ENCODE data around the gene CLTC.
"Not testable (repeated sequence)": the region's sequence is repeated elsewhere in the genome, so short reads cannot be mapped to it uniquely, and the experiment has no call there.

DNA sequence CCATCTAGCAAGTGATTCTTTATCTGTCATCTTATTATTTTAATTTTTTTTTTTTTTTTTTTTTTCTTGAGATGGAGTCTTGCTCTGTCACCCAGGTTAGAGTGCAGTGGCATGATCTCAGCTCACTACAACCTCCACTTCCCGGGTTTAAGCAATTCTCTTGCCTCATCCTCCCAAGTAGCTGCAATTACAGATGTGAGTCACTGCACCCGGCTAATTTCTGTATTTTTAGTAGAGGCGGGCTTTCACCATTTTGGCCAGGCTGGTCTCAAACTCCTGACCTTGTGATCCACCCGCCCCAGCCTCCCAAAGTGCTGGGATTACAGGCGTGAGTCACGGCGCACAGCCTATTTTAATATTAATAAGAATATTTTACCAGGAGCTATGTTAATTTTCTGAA lies 36.9 kb downstream of the CLTC start:
- TF ChIP-seq FOXA1 (IDR thresholded peaks at IDR 0.05); FOXK2 (IDR thresholded peaks at IDR 0.05); FOXM1 (IDR thresholded peaks at IDR 0.05; ENCODE audit: borderline replicate concordance); PKNOX1 (IDR thresholded peaks at IDR 0.05): not testable (repeated sequence)
